H9 (cell line): ENCODE measurements around the gene SLC36A4. TPM values are rescaled to one million over a fixed set of nuclear protein-coding genes. Genes with fewer than 3 reads are reported as not detected.

Source experiments
- DNase-seq: peaks from one replicate; pipeline ENCODE4 v3.0.0-alpha.2; 2017
- H2AFZ ChIP-seq: one replicate; pipeline ENCODE4 v1.6.1; 2013; ENCODE audit warnings: mild to moderate bottlenecking, low read length, control low read depth, moderate library complexity
- H2AK5ac ChIP-seq: 2 replicates; pipeline ENCODE4 v1.6.1; 2013; ENCODE audit warnings: low read length, control low read depth, mixed read lengths; ENCODE audit not compliant: insufficient read length
- H2BK120ac ChIP-seq: one replicate; pipeline ENCODE4 v1.6.1; 2013; ENCODE audit warnings: low read depth, mild to moderate bottlenecking, low read length, control low read depth, inconsistent platforms; ENCODE audit not compliant: poor library complexity, severe bottlenecking
- H2BK12ac ChIP-seq: 2 replicates; pipeline ENCODE4 v1.6.1; 2013; ENCODE audit warnings: low read length, control low read depth, mixed read lengths, low read depth; ENCODE audit not compliant: insufficient read length
- H2BK15ac ChIP-seq: 2 replicates; pipeline ENCODE4 v1.6.1; 2013; ENCODE audit warnings: low read depth, low read length, control low read depth
- H2BK20ac ChIP-seq: one replicate; pipeline ENCODE4 v1.6.1; 2013; ENCODE audit warnings: low read depth, mild to moderate bottlenecking, low read length, control low read depth, inconsistent platforms; ENCODE audit not compliant: poor library complexity, severe bottlenecking
- H2BK5ac ChIP-seq: 2 replicates; pipeline ENCODE4 v1.6.1; 2013; ENCODE audit warnings: low read length, control low read depth, mixed read lengths; ENCODE audit not compliant: insufficient read length
- H3K14ac ChIP-seq: 2 replicates; pipeline ENCODE4 v1.6.1; 2013; ENCODE audit warnings: low read length, control low read depth; ENCODE audit not compliant: insufficient read depth
- H3K18ac ChIP-seq: 2 replicates; pipeline ENCODE4 v1.6.1; 2013; ENCODE audit warnings: low read depth, mild to moderate bottlenecking, mixed read lengths, low read length, control low read depth; ENCODE audit not compliant: insufficient read length
- H3K23ac ChIP-seq: 2 replicates; pipeline ENCODE4 v1.6.1; 2013; ENCODE audit warnings: low read length, control low read depth, mixed read lengths, low read depth; ENCODE audit not compliant: insufficient read length
- H3K23me2 ChIP-seq: 2 replicates; pipeline ENCODE4 v1.6.1; 2013; ENCODE audit warnings: low read depth, mild to moderate bottlenecking, mixed read lengths, low read length, control low read depth; ENCODE audit not compliant: insufficient read length, poor library complexity, severe bottlenecking
- H3K27ac ChIP-seq: 2 replicates; pipeline ENCODE4 v1.5.1; 2013; ENCODE audit warnings: low read length, control low read depth, mixed read lengths, low read depth; ENCODE audit not compliant: insufficient read length
- H3K27me3 ChIP-seq: 2 replicates; pipeline ENCODE4 v1.6.1; 2013; ENCODE audit warnings: low read length, control low read depth, inconsistent platforms; ENCODE audit not compliant: insufficient read depth
- H3K4ac ChIP-seq: 2 replicates; pipeline ENCODE4 v1.6.1; 2013; ENCODE audit warnings: low read depth, mild to moderate bottlenecking, control low read depth, inconsistent platforms, low read length, moderate library complexity
- H3K4me1 ChIP-seq: 2 replicates; pipeline ENCODE4 v1.6.1; 2013; ENCODE audit warnings: low read length, control low read depth, inconsistent platforms; ENCODE audit not compliant: insufficient read depth
- H3K4me2 ChIP-seq: 2 replicates; pipeline ENCODE4 v1.6.1; 2013; ENCODE audit warnings: low read length, control low read depth, mixed read lengths; ENCODE audit not compliant: insufficient read length, insufficient read depth
- H3K56ac ChIP-seq: 2 replicates; pipeline ENCODE4 v1.6.1; 2013; ENCODE audit warnings: low read depth, mild to moderate bottlenecking, mixed read lengths, low read length, control low read depth; ENCODE audit not compliant: insufficient read length
- H3K79me1 ChIP-seq: 2 replicates; pipeline ENCODE4 v1.6.1; 2013; ENCODE audit warnings: low read depth, mild to moderate bottlenecking, moderate library complexity, low read length, control low read depth, inconsistent platforms; ENCODE audit not compliant: insufficient read depth, poor library complexity, severe bottlenecking
- H3K79me2 ChIP-seq: 2 replicates; pipeline ENCODE4 v1.6.1; 2013; ENCODE audit warnings: low read length, control low read depth, inconsistent platforms; ENCODE audit not compliant: insufficient read depth
- H3K9ac ChIP-seq: 2 replicates; pipeline ENCODE4 v1.6.1; 2013; ENCODE audit warnings: low read length, control low read depth, mixed read lengths; ENCODE audit not compliant: insufficient read length; ENCODE audit errors: extremely low read depth
- H3K9me3 ChIP-seq: one replicate; pipeline ENCODE4 v1.6.1; 2013; ENCODE audit warnings: low read depth, low read length, inconsistent platforms; ENCODE audit not compliant: control insufficient read depth
- H3T11ph ChIP-seq: one replicate; pipeline ENCODE4 v1.6.1; 2013; ENCODE audit warnings: mild to moderate bottlenecking, low read length, control low read depth, inconsistent platforms
- H4K20me1 ChIP-seq: one replicate; pipeline ENCODE4 v1.6.1; 2013; ENCODE audit not compliant: control insufficient read depth, insufficient read length, insufficient read depth
- H4K5ac ChIP-seq: 2 replicates; pipeline ENCODE4 v1.6.1; 2013; ENCODE audit warnings: low read depth, mild to moderate bottlenecking, mixed read lengths, low read length, control low read depth; ENCODE audit not compliant: insufficient read length
- H4K8ac ChIP-seq: replicated peaks from 2 replicates; pipeline ENCODE4 v1.6.1; 2013; ENCODE audit warnings: low read length, control low read depth, mixed read lengths, low read depth; ENCODE audit not compliant: insufficient read length
- H4K91ac ChIP-seq: 2 replicates; pipeline ENCODE4 v1.6.1; 2013; ENCODE audit warnings: low read depth, mild to moderate bottlenecking, moderate library complexity, mixed read lengths, low read length, control low read depth; ENCODE audit not compliant: insufficient read length
- H3K27ac Mint-ChIP-seq, 3 experiments: 2 replicates in 2 of 3; 3 replicates in 1 of 3; pipeline ENCODE4 v1.8.0; 2020 to 2021; ENCODE audit warnings: mixed read lengths in 3 of 3, mild to moderate bottlenecking in 1 of 3, moderate library complexity in 1 of 3
- H3K27me3 Mint-ChIP-seq: 2 replicates; pipeline ENCODE4 v1.8.0; 2021; ENCODE audit warnings: low read depth, mild to moderate bottlenecking, moderate library complexity, mixed read lengths
- H3K36me3 Mint-ChIP-seq, 3 experiments: 2 replicates in 2 of 3; 3 replicates in 1 of 3; pipeline ENCODE4 v1.8.0; 2020 to 2021; ENCODE audit warnings: low read depth in 3 of 3, mixed read lengths in 3 of 3; ENCODE audit not compliant: insufficient read depth in 1 of 3
- H3K4me1 Mint-ChIP-seq, 2 experiments: 2 replicates each; pipeline ENCODE4 v1.8.0; 2020; ENCODE audit warnings: mixed read lengths in 2 of 2
- H3K4me3 Mint-ChIP-seq, 2 experiments: 2 replicates in 1 of 2; 3 replicates in 1 of 2; pipeline ENCODE4 v1.8.0; 2020 to 2021; ENCODE audit warnings: mild to moderate bottlenecking in 2 of 2, mixed read lengths in 2 of 2, moderate library complexity in 1 of 2
- H3K9me3 Mint-ChIP-seq, 2 experiments: 2 replicates in 1 of 2; 3 replicates in 1 of 2; pipeline ENCODE4 v1.8.0; 2020; ENCODE audit warnings: mild to moderate bottlenecking in 2 of 2, mixed read lengths in 2 of 2, moderate library complexity in 1 of 2
- CTCF ChIP-seq: fragments of 200-600 bp; sonication (generic); conservative IDR thresholded peaks from 3 replicates; pipeline ENCODE4 v1.8.0; 2021; ENCODE audit warnings: antibody characterized with exemption, mild to moderate bottlenecking
- total RNA-seq: library from RNA; stranded (reverse); gene quantifications from 2 replicates; pipeline ENCODE4 v1.2.1, GENCODE V29; 2021

Gene SLC36A4
- total RNA-seq, 1 experiment from 2014 or later = 33.3 TPM

- Histone ChIP-seq H3K4ac (no peak overlapping the region), H4K20me1 (no peaks in the 10 kb centered on the region), H2BK20ac (no peak overlapping the region), H2BK15ac (no peak overlapping the region), H3K79me1 (peaks cover 2% of the 10 kb centered on the region), H3K27me3 (no peaks in the 10 kb centered on the region), H3K79me2 (peaks cover 11% of the 10 kb centered on the region; the same call in 1 of the 2 replicates), H2BK120ac (no peak overlapping the region), H4K91ac (no peak overlapping the region), H2AK5ac (no peak overlapping the region), H4K8ac (no peak overlapping the region), H3K56ac (no peak overlapping the region), H4K5ac (no peak overlapping the region), H3K23ac (no peak overlapping the region), H3K9me3 (no peaks in the 10 kb centered on the region), H2BK12ac (no peak overlapping the region), H3T11ph (no peak overlapping the region), H2AFZ (no peak overlapping the region), H3K14ac (no peak overlapping the region), H3K4me1 (0 out of 2 replicates have a peak, but pooled peaks cover 4% of the 10 kb centered on the region), H3K9ac (no peak overlapping the region), H3K4me2 (no peak overlapping the region), H3K18ac (no peak overlapping the region), H2BK5ac (no peak overlapping the region), H3K27ac (no peak overlapping the region), H3K23me2 (no peaks in the 10 kb centered on the region)
- Mint-ChIP-seq H3K4me1 (peaks cover 9% of the 10 kb centered on the region in 2 experiments), H3K4me3 (no peak overlapping the region), H3K9me3 (peaks cover 12% of the 10 kb centered on the region in 2 experiments), H3K27ac (no peak overlapping the region; a peak in 1 of 7 replicates), H3K27me3 (no peaks in the 10 kb centered on the region), H3K36me3 (peaks cover 23 to 54% (median 34%) of the 10 kb centered on the region in 3 experiments)
- no peak for TF ChIP-seq CTCF
- no peak for DNase-seq
These were observed 9.1 kb downstream of the SLC36A4 start for GRCh38 chr11:93188726-93189125.
